NCI-H128 (cell line): ENCODE data around the gene GPHN.
"Not testable (repeated sequence)": the region's sequence is repeated elsewhere in the genome, so short reads cannot be mapped to it uniquely, and the experiment has no call there.

Experiments
- DNase-seq: peaks from one replicate; lab custom pipeline; 2025; ENCODE audit not compliant: unreplicated experiment; lab: John Stamatoyannopoulos, UW

Gene GPHN

GRCh38 chr14:66501592-66501991, 6.4 kb upstream of the GPHN start:
- no peak for DNase-seq

- not testable (repeated sequence) for DNase-seq
Observed at GRCh38 chr14:66502836-66503235, 5.1 kb upstream of the GPHN start.

- DNase-seq = no peak
Observed at GRCh38 chr14:66503532-66503931, 4.4 kb upstream of the GPHN start.

GRCh38 chr14:66507181-66507721, 696 bp upstream of the GPHN start:
- DNase-seq = no peak

- DNase-seq = no peak
Observed at GRCh38 chr14:66508547-66508845, 549 bp downstream of the GPHN start.

- DNase-seq = no peak
Observed at GRCh38 chr14:66508846-66509621, 1.1 kb downstream of the GPHN start.

- DNase-seq = no peak
Observed at GRCh38 chr14:66509874-66510273, 1.9 kb downstream of the GPHN start.

GRCh38 chr14:66511849-66512248, 3.9 kb downstream of the GPHN start:
- DNase-seq = no peak

GRCh38 chr14:66514213-66514612, 6.3 kb downstream of the GPHN start:
- no peak for DNase-seq

GRCh38 chr14:66530526-66530925, 22.6 kb downstream of the GPHN start:
- DNase-seq = no peak

GRCh38 chr14:66539034-66539433, 31.1 kb downstream of the GPHN start:
- DNase-seq = no peak

GRCh38 chr14:66540038-66540437, 32.1 kb downstream of the GPHN start:
- no peak for DNase-seq

GRCh38 chr14:66541627-66542026, 33.7 kb downstream of the GPHN start:
- no peak for DNase-seq

- no peak for DNase-seq
Observed at GRCh38 chr14:66543996-66544395, 36.0 kb downstream of the GPHN start.

- not testable (repeated sequence) for DNase-seq
Observed at GRCh38 chr14:66545191-66545590, 37.2 kb downstream of the GPHN start.

- DNase-seq = not testable (repeated sequence)
Observed at GRCh38 chr14:66545751-66546150, 37.8 kb downstream of the GPHN start.

GRCh38 chr14:66563731-66564130, 55.8 kb downstream of the GPHN start:
- DNase-seq = no peak

GRCh38 chr14:66568220-66568619, 60.3 kb downstream of the GPHN start:
- no peak for DNase-seq

GRCh38 chr14:66572826-66573225, 64.9 kb downstream of the GPHN start:
- DNase-seq = no peak

- no peak for DNase-seq
Observed at GRCh38 chr14:66575014-66575413, 67.1 kb downstream of the GPHN start.

GRCh38 chr14:66575939-66576338, 68.0 kb downstream of the GPHN start:
- DNase-seq = no peak

GRCh38 chr14:66587753-66588152, 79.8 kb downstream of the GPHN start:
- DNase-seq = not testable (repeated sequence)

GRCh38 chr14:66595394-66595793, 87.4 kb downstream of the GPHN start:
- DNase-seq = no peak
